ENCODE data around the gene ZNF827.
"Not testable (repeated sequence)": the region's sequence is repeated elsewhere in the genome, so short reads cannot be mapped to it uniquely, and the experiment has no call there.

ZNF827 gene

DNA sequence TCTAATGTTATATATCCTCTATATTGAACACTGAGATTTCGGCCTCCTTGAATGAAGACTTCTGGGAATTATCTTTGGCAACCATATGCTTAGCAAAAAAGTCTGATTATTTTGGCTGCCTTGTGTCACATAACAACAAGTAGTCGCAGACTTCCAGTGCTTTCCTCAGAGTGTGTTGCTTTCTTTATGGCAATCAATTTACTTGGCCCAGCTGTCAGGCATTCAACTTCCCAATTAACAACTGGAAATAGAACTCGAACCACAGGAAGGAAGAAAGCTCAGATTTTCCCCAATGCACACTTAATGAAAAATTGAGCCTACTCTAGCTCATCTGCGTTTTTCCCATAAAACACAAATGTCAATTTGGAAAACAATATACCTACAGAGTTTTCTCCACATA is 71.6 kb downstream of the ZNF827 start:
- in situ Hi-C loops (cut with HindIII; ENCODE audit: low sequenced_read_pairs): no loop called here

DNA sequence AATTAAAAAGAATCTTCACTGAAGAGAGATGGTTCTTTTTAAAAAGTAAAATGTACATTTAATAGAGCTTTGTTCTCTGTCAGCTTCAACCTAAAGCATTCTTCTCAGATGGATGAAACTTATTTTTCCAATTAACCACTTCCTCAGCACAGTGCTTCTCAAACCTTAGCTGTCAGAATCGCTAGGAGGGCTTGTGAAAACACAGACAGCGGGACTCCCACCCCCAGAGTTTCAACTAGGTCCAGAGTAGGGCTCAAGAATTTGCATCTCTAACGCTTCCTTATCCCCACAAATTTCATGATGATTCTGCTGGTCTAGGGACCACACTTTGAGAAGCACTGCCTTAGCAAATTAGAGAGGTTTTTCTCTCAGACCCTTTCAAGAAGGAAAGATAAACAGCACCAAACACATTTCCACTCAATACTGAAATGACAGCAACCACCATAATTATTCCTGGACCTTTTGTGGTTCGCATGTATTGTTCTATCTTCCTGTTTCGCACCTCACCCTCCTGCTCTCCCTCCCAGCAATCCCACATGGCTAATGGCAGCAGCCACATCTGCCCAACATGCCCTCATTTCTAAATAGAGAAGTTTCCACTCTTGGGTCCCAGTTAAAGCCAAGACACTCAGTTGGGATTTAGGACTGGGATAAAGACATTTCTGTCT is 73.2 kb downstream of the ZNF827 start:
- in situ Hi-C loops (cut with HindIII; ENCODE audit: low sequenced_read_pairs): no loop called here

DNA sequence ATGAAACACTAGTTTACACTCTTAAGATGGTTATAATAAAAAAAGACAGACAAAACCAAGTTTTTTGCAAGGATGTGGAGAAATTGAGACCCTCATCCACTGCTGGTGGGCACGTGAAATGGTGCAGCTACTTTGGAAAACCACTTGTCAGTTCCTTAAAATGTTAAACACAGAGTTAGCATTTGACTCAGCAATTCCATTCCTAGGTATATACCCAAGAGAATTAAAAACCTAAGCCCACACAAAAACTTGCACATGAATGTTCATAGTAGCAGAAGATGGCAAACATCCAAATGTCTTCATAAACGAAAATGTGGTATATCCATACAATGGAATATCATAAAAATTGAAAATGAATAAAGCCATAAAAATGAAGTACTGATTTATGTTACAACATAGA is 75.4 kb downstream of the ZNF827 start:
- in situ Hi-C loops (cut with HindIII; ENCODE audit: low sequenced_read_pairs): no loop called here

DNA sequence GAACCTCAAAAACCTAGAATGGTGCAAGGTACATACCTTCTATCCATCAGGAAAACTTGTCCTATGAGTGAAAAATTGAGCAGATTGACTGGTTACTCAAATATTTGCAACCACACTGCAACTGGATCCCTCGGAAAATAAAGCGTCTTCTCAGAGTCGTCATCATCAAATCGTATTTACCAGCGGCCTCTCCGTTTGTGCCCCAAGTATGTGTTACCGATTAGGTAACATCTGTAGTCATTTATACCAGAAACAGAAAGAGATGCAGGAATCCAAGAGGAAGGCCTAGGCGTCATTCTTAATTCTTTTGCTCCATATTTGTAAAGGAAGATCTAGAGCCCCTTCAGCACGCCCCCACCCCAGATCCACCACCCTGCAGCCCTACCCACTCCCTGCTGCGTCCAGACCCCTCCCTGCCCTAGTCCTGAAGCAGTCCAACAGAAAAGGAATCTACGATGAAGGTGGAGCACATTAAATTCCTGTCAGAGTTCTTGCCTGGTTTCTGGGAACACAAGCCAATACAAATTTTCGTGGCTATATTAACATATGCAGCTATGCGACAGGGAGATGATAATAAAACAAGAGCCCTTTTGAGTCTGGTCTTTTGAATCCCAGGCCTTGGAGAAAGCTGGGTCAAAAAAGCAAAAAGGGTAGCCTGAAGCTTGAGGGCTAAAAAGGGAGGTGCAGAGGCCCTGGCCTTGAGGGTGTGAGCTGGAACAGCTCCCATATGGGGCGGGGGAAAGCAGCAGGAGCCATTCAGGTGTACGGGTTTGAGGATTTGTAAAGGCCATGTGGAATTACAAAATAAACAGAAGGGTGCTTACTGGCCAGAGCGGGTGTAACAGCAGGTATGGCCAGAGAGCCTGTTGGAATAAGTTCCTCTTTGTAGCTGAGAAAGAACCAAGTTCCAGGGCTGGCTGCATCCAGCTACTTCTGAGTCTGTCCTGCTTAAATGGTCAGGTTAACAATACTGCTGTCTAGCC is 77.0 kb downstream of the ZNF827 start:
- in situ Hi-C loops (cut with HindIII; ENCODE audit: low sequenced_read_pairs): no loop called here

DNA sequence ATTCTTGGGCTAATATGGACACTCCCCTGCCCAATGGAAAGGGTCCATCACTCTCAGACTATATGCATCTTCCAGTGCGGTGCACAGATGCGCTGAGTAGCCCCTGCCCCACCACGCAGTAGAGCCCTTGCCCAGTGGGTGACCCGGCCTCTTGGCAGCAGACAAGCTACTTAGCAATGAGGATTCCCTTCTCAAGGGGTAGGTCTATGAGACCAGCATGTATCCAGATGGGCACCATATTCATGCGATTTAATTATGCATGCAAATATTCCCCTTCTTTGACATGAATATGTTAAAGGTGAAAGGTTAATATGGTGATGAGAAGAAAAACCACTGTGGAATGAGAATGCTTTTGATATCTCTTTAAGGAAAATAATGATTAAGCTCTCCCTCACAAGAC is 77.7 kb downstream of the ZNF827 start:
- in situ Hi-C loops (cut with HindIII; ENCODE audit: low sequenced_read_pairs): no loop called here

DNA sequence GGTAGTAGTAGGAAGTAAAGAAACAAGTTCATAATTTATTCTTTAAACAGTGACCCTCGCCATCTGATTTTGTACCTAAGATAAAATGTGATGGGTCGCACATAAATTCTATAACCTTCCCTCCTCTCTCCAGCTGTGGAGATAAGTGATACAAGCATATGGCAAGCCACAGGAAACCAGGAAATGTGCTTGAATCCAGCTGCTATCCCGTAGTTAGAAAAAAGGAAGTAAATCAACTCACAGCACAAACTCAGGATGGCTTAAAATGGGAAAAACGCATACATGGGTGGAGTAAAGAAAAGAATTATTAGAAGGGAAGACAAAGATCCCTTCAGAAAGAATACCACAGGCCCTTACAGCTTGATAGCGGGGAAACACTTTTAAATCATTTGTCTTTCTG is 78.2 kb downstream of the ZNF827 start:
- in situ Hi-C loops (cut with HindIII; ENCODE audit: low sequenced_read_pairs): no loop called here

DNA sequence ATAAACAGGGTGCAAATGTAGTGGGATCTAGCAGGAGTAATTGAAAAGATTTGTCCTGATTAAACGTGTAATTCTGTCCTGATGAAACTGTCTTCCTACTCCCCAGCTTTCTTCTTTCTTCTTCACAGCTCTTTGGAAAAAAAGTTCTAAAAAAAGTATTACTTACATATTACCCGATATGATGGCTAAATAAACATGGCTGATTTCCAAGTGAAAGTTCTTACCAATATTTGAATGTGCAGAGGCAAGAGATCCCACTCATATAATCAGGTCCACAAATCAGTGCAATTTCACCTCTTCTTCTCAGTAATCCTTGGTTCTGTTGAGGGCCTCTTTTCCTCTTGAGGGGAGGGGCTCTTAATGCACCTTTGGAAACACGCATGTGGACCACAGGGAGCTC is 78.7 kb downstream of the ZNF827 start:
- in situ Hi-C loops (cut with HindIII; ENCODE audit: low sequenced_read_pairs): no loop called here

DNA sequence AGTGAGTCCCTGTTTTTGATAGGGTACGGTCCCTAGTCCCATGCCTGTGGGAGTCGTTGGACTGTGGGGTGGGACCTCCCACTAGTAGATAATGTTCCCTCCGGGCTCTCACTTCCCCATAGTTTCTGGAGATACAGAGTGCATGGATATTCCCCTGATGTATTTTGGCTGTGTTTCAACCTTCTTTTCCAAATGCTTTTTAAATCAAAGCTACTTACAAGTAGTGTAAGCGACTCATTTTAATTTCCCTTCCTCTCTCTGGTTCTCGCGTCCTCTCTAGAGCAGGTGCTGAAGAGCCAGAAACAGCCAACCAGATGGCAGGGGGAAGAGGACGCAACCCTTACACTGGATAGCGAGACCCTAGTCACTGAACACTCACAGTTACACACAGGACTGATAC is 79.2 kb downstream of the ZNF827 start:
- in situ Hi-C loops (cut with HindIII; ENCODE audit: low sequenced_read_pairs): no loop called here

DNA sequence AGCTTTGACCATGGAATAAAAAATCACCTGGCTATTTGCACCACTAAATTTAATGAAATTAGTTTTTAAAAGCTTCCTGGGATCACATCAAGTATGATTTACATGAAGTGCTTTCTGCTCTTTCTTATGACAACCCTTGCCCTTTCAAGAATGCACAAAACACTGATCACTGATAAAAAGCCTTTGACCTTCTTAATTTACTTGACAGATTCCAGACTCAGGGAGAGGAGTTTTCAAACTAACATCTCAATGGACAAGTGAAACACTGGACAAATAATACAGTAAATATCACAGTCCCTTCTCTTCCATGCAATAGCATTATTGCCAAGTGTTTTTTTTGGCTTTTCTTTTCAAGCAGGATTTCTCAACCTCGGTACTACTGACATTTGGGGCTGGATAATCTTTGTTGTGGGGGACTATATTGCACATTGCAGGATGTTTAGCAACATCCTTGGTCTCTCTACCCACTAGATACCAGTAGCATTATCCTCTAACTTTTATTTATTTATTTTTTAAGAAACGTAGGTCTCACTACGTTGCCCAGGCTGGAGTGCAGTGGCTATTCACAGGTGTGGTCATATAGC is 86.3 kb downstream of the ZNF827 start:
- in situ Hi-C loops (cut with HindIII; ENCODE audit: low sequenced_read_pairs): no loop called here

DNA sequence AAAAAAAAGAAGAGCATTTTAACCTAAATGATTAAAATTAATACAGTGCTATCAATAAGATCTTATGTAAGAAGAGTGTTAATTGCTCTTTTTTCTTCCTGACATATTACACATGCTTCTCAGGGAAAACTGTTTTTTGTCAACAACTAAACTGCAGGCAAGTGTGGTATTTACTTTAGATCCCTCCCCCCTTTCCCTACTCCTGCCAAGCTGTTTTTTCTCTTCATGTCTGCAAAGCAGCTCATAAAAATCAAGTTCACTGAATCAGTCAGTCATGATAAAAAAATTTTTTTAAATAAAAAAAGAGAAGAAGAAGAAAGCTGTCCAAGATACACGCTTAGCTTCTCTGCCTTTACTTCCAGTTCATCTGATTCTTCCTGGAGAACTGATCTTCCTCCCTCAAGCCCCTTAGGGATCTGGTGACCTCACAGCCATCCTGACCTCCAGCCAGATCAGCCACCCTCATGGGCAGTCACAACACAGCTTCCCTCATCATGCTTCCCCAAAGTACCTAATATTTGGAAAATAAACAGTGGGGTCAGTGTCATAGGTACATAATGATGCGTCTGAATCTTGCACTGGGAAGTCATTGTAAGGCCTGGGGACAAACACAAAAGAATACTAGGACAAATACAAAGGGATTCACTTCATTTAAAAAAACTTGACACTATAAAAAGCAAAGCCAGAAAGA is 87.0 kb downstream of the ZNF827 start:
- in situ Hi-C loops (cut with HindIII; ENCODE audit: low sequenced_read_pairs): no loop called here

DNA sequence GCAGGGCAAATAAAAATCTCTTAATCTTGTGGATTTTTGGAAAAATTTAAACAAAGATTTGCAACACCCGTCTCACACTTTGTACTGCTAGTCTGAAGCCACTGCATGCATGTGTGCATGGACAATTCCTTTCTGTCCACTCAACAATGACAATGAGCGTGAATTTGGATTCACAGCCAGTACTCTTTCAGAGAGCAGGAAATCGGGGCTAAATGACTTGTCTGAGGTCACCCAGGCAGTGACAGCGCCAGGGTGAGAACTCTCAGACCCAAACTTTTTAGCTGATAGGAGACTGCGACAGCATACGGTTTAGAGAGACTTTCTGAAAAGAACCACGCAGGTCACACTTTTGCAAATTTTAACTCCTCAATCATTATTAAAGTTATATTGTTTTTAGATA is 90.9 kb downstream of the ZNF827 start:
- in situ Hi-C loops (cut with HindIII; ENCODE audit: low sequenced_read_pairs): no loop called here

DNA sequence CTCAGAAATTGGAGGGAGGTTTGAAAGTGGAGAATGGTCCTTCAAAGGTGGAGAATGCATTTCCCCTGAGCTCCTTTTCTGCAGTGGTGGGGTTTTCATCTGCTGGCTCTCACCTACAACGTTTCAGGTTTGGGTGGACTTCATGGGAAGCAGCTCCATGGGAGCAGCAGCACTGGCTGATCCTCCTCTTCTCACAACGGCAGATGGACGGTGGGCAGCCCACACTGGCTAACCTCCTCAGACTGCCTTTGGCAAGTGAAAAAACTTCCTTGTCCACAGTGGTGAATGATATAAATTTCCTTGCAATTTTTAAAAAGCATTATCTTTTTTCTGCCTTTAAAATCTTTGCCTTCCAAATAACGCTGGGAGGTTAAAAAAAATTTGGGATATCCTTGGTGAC is 93.5 kb downstream of the ZNF827 start:
- in situ Hi-C loops (cut with HindIII; ENCODE audit: low sequenced_read_pairs): no loop called here

DNA sequence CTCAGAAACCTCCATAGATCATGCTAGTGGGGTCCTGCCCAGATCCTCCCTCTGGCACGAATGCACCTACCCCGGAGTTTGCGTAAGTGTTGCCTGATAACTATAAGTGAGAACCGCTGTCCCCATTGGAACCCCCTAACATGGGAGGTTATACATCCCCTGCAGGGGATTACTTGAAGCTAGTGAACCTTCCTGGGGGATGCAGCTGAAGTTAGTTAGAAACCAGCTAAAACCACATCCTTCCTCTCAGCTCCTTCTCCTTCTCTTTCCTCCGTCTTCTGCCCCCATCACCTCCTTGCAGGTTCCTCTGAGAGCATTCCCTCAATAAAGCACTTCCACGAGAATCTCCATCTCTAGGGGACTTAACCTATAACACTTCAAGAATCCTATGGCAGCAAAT is 95.0 kb downstream of the ZNF827 start:
- in situ Hi-C loops (cut with HindIII; ENCODE audit: low sequenced_read_pairs): no loop called here

DNA sequence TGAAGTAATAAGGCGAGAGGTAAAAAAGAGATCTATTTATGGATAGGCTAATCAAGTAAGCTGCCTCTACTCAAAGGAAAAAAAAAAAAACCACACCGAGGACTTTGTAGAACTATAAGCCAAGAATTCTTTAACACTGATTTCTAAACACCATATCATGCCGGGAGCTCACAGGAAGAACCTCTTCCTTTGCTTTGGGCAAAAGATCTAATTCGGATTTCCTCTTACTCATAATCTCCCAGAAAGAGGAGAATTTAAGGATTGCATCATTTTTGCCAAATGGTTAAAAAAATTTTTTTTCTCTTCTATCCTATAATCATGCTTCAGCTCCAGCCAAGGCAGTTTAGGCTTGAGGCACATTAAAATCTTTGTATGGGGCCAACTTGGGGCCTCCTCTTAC is 95.5 kb downstream of the ZNF827 start:
- in situ Hi-C loops (cut with HindIII; ENCODE audit: low sequenced_read_pairs): no loop called here

DNA sequence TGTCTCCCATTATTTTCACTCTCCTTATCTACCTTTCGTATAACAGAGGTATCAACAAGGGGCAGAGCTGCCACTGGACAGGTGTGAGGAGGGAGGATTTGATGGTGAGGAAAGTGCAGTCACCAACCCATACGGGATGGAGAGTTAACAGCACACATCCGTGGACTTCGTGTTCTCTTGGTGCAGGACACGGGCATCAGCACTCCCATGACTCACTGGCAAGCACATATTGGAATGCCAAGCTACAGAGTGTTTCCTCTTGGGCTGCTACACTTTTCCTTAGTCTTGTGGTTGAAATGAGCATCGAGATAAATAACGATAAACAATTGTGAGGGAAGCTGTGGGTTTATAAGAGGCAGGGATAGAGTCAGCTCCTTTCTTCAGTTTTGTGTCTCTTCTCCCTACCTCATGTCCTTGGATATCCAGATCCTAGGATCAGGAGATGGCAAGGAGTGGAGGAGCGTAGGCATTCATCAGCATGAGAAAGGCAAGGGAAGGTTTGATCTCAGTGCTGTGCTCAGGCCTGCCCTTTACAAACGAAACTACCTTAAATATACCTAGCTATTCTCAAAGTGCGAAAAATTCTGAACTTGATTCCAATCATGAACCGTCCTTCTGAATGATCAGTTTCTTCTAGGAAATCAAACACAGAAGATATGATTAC is 96.3 kb downstream of the ZNF827 start:
- in situ Hi-C loops (cut with HindIII; ENCODE audit: low sequenced_read_pairs): no loop called here

DNA sequence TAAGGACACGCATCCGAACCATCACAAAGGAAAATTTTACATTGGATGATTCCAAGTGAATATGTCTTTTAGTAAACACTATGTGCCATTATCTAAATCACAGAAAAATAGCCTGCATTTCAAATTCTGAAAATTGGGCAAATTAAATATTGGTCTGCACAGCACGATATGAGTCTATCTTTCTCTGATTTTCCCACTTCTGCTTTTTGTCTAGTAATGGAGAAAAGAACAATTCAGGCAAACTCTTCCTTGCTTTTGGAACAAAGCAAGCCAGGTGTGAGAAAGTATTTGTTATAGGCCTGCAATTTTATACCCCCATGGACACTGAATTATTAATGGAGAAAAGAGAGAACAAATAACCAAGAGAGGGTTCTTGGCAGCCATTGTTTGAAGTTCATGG is 97.8 kb downstream of the ZNF827 start:
- in situ Hi-C loops (cut with HindIII; ENCODE audit: low sequenced_read_pairs): no loop called here

DNA sequence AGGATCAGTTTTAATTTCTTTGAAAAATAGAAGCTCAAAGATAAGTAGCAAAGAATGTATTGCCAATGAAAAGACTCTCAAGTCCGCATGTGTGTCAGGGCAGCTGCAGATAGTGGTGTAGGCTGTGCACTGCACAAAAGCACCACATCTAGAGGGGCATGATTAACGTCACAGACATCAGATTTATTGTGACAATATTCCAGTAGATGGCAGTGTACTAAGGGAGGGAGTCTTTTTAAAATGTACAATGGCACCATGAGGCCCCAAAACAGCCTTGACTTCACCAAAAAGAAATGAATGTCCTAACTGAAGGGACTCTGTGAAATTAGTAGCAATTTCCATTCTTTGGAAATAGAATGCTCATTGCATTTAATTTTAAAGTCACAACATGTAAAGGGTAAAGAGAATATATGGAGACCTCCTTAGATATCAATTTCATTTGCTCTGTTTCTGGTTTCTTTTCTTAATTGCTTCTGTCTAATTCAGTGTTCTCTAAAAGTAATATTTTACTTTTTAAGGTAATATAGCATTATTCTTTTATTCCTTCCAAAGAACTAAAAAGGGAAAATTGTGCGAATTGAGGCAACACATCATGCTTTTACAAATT is 98.4 kb downstream of the ZNF827 start:
- in situ Hi-C loops (cut with HindIII; ENCODE audit: low sequenced_read_pairs): no loop called here

DNA sequence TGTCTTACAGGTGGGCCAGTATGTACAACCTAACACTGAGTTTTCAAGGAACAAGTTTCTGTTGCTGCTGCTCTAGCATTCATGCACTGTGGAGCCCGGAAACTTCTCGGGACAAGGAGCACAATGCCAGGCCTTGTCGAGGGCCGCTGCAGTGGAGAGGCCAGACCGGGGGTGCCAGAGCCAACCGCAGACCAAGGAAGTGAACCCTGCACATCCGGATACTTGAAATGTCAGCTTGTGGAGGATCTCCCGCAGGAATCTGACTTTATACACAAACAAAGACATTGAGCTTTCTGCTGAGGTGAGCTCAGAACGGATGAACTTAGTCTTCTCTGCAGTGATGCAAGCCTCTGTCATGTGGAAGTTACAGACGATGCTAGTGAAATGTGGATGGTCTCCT is 99.5 kb downstream of the ZNF827 start:
- in situ Hi-C loops (cut with HindIII; ENCODE audit: low sequenced_read_pairs): no loop called here

DNA sequence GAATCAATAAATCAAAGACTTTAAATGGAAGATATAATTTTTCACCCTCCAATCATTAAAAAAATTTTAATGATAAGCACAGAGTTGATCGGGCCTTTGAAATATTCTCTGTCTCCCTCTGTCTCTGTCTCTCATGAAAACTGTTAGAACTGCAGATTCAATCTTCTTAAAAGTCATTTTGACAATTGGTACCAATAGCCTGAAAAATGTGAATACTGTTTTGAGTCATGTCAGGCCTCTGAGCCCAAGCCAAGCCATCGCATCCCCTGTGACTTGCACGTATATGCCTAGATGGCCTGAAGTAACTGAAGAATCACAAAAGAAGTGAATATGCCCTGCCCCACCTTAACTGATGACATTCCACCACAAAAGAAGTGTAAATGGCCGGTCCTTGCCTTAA is 106.2 kb downstream of the ZNF827 start:
- in situ Hi-C loops (cut with HindIII; ENCODE audit: low sequenced_read_pairs): not testable (repeated sequence)

DNA sequence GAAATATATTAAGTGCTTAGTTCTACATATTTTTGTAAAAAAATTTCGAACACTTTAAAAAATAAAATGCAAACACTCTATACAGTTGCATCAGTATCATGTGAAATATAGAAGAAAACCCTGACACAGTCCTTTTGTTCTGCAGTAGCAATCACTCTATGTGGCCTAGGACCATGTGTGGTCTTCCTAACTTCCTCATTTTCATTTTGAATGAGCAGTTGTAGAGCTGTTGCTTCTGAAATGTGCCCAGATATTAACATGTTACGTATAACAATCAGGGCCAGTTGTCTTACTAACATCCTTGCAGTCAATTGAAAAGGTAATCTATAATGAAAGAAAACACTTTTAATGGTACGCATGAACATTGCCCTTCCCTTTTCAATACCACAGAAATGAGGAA is 107.9 kb downstream of the ZNF827 start:
- in situ Hi-C loops (cut with HindIII; ENCODE audit: low sequenced_read_pairs): no loop called here

Data from DLD1 (cell line).